K562 (cell line): Measurements from ENCODE around the gene CCDC69. TPM values are rescaled to one million over a fixed set of nuclear protein-coding genes. Genes with fewer than 3 reads are reported as not detected.

Source experiments
- ATAC-seq: fragments of 200-7000 bp; cut with Tn5 transposase; 3 replicates; pipeline ENCODE4 v1.9.1; 2020; ENCODE audit warnings: moderate library complexity
- BruUV-seq: library from RNA; stranded (reverse); fragments of 400-500 nt; replicated peaks from 2 replicates; lab custom pipeline; 2021; lab: Mats Ljungman, UMichigan
- CTCF ChIA-PET: fragments of 300-600 bp; formaldehyde crosslinking; extraction: SDS; loops from one replicate; lab custom pipeline; 2021; ENCODE audit warnings: low intra/inter-chr PET ratio; lab: Yijun Ruan, JAX
- POLR2A ChIA-PET: fragments of 300-600, 350-650 bp; sonication (Branson Sonifier 250); formaldehyde crosslinking; extraction: SDS; loops from one replicate; lab custom pipeline; 2021; ENCODE audit warnings: antibody characterized with exemption, inconsistent platforms; lab: Yijun Ruan, JAX
- DNase-seq, 4 experiments: peaks; one replicate each; pipeline versions ENCODE4 v3.0.0 to v3.0.0-alpha.2; 2011 to 2018; ENCODE audit warnings: low spot score in 3 of 4, mixed read lengths in 3 of 4; ENCODE audit errors: extremely low read depth in 1 of 4
- FAIRE-seq: peaks from 2 replicates; lab custom pipeline; 2011; peaks lifted over from hg19 to GRCh38; lab: Jason Lieb, UNC
- H2AFZ ChIP-seq: 2 replicates; pipeline ENCODE4 v1.6.0; 2011; ENCODE audit warnings: low read depth, low read length, control low read depth, inconsistent platforms
- H3K27ac ChIP-seq: fragments of 200-600 bp; 3 replicates; pipeline ENCODE4 v1.8.0; 2011; ENCODE audit warnings: low read depth, mild to moderate bottlenecking, control low read depth, inconsistent platforms, low read length, moderate library complexity, mixed read lengths; ENCODE audit errors: extremely low read depth
- H3K27me3 ChIP-seq, 2 experiments: fragments of 300-600 bp in 1 of 2; 2 replicates in 1 of 2; 3 replicates in 1 of 2; pipeline versions ENCODE4 v1.6.0 to v1.8.0; 2011; ENCODE audit warnings: inconsistent platforms in 2 of 2, low read length in 2 of 2, mild to moderate bottlenecking in 1 of 2, mixed read lengths in 1 of 2, moderate library complexity in 1 of 2; ENCODE audit not compliant: control insufficient read depth in 2 of 2, insufficient read depth in 2 of 2
- H3K36me3 ChIP-seq: fragments of 300-600 bp; 3 replicates; pipeline ENCODE4 v1.8.0; 2011; ENCODE audit warnings: mild to moderate bottlenecking, low read length, inconsistent platforms; ENCODE audit not compliant: control insufficient read depth, insufficient read depth
- H3K4me1 ChIP-seq, 2 experiments: fragments of 200-600 bp in 1 of 2; replicated peaks in 1 of 2; 2 replicates in 1 of 2; 3 replicates in 1 of 2; pipeline versions ENCODE4 v1.5.1 to v1.8.0; 2011; ENCODE audit warnings: inconsistent platforms in 2 of 2, low read length in 2 of 2, mild to moderate bottlenecking in 1 of 2, mixed read lengths in 1 of 2, moderate library complexity in 1 of 2; ENCODE audit not compliant: control insufficient read depth in 2 of 2, insufficient read depth in 2 of 2
- H3K4me2 ChIP-seq: 2 replicates; pipeline ENCODE4 v1.6.1; 2011; ENCODE audit warnings: low read length, control low read depth, inconsistent platforms, mixed read lengths; ENCODE audit not compliant: insufficient read depth
- H3K4me3 ChIP-seq: fragments of 200-600 bp; sonication (generic), shearing (Covaris generic); 2 replicates; pipeline ENCODE4 v1.5.1; 2016; ENCODE audit warnings: control low read depth, inconsistent platforms
- H3K79me2 ChIP-seq: fragments of 200-600 bp; 3 replicates; pipeline ENCODE4 v1.8.0; 2011; ENCODE audit warnings: low read length, inconsistent platforms; ENCODE audit not compliant: control insufficient read depth, insufficient read depth
- H3K9ac ChIP-seq, 2 experiments: 2 replicates each; pipeline versions ENCODE4 v1.6.0 to v1.6.1; 2011; ENCODE audit warnings: low read depth in 2 of 2, low read length in 2 of 2, control low read depth in 1 of 2, inconsistent platforms in 1 of 2, mild to moderate bottlenecking in 1 of 2, mixed read lengths in 1 of 2; ENCODE audit not compliant: insufficient read depth in 1 of 2
- H3K9me1 ChIP-seq: one replicate; pipeline ENCODE4 v1.6.0; 2011; ENCODE audit warnings: inconsistent platforms, mild to moderate bottlenecking, low read length, moderate library complexity; ENCODE audit not compliant: control insufficient read depth, insufficient read depth
- H3K9me3 ChIP-seq: replicated peaks from 2 replicates; pipeline ENCODE4 v1.5.1; 2011; ENCODE audit warnings: low read depth, low read length, inconsistent platforms; ENCODE audit not compliant: control insufficient read depth, insufficient read depth
- H4K20me1 ChIP-seq: replicated peaks from 2 replicates; pipeline ENCODE4 v1.6.1; 2011; ENCODE audit warnings: low read length, inconsistent platforms, mixed read lengths; ENCODE audit not compliant: control insufficient read depth, insufficient read depth
- WGBS: fragments of 100-300 bp; shearing (Covaris generic); methylation state at CpG from one replicate; pipeline ENCODE4 v1.1.6; 2016; ENCODE audit warnings: low coverage, mixed read lengths; ENCODE audit not compliant: insufficient coverage; ENCODE audit errors: missing lambda C conversion rate; 5-methylcytosine and 5-hydroxymethylcytosine counted together
- in situ Hi-C: fragments of 300-500 bp; cut with MboI; formaldehyde crosslinking; loops from 4 replicates; pipeline ENCODE4 v1.15.0; 2018; ENCODE audit warnings: inconsistent platforms, mixed read lengths
- intact Hi-C: fragments of 100-400 bp; cut with micrococcal nuclease; formaldehyde crosslinking; loops from 2 replicates; pipeline ENCODE4 v1.14.2; 2022
- polyA plus RNA-seq, 8 experiments: library from polyadenylated mRNA; depleted of rRNA in 4 of 8; stranded (reverse) in 5 of 8; unstranded in 3 of 8; fragments of >200 nt; fragmentation: Nextera tagmentation in 2 of 8; fragmentation: Illumina TruSeq in 1 of 8; extraction: Ambion mirVana in 2 of 8; extraction: Trizol in 1 of 8; gene quantifications; 2 replicates each; pipeline versions ENCODE4 v1.2.1 to v1.2.3, GENCODE V29; 2011 to 2014; ENCODE audit warnings: inconsistent platforms in 1 of 8, missing spikeins in 1 of 8
- total RNA-seq, 7 experiments: library from RNA; depleted of rRNA in 6 of 7; stranded (reverse); fragments of >200 nt in 6 of 7; fragmentation: Illumina TruSeq in 2 of 7; extraction: Trizol in 2 of 7; gene quantifications; 2 replicates each; pipeline versions ENCODE4 v1.2.1 to v1.2.3, GENCODE V29; 2011 to 2021; ENCODE audit warnings: low replicate concordance in 1 of 7
- TF ChIP-seq, protein P1 (sequence below): fragments of 450-650 bp; IDR thresholded peaks from 2 replicates; pipeline ENCODE4 v1.6.1; 2017; ENCODE audit warnings: antibody characterized with exemption, mild to moderate bottlenecking
- TF ChIP-seq, protein P2 (sequence below), 2 experiments: fragments of 450-650 bp in 1 of 2; sonication (generic) in 1 of 2; formaldehyde crosslinking in 1 of 2; IDR thresholded peaks; 2 replicates each; pipeline versions ENCODE4 v1.7.1 to v1.9.0; 2016 to 2022; ENCODE audit warnings: inconsistent platforms in 1 of 2, mild to moderate bottlenecking in 1 of 2, missing genetic modification reagents in 1 of 2

The CCDC69 gene
- total and polyA plus RNA-seq, 9 of the 15 experiments (the other 6 are each of a cell fraction or from before 2014, with no cell fraction given), result 0.65 to 12.2 (median 7.6) TPM

GRCh38 chr5:151168602-151169344, 55.1 kb downstream of the CCDC69 start:
- POLR2A ChIA-PET, result interaction anchor here (0.7 to 1.0 kb wide), 2 partner anchors 121 to 230 kb away, joined by 3 read pairs; no protein-coding TSS in a partner anchor
- Histone ChIP-seq H3K27me3 (peaks cover 4 to 11% of the 10 kb centered on the region in 2 experiments; a peak in 3 of 5 replicates), H3K79me2 (no peaks in the 10 kb centered on the region), H3K9me3 (no peaks in the 10 kb centered on the region), H3K36me3 (no peaks in the 10 kb centered on the region), H3K4me2 (no peak overlapping the region), H3K4me3 (no peak overlapping the region), H2AFZ (no peak overlapping the region), H3K9ac (no peak overlapping the region), H3K27ac (no peak overlapping the region), H3K4me1 (no peaks in the 10 kb centered on the region), H3K9me1 (no peaks in the 10 kb centered on the region), H4K20me1 (no peaks in the 10 kb centered on the region; the same call in 1 of the 2 replicates)
- intact Hi-C loops (loop anchor here (5.0 to 10.0 kb wide), 3 partner anchors 149 to 604 kb away; no protein-coding TSS in a partner anchor), in situ Hi-C loops (no loop called here)
- CTCF ChIA-PET, result no interaction called here
- ATAC-seq (no peak), DNase-seq (no peak), FAIRE-seq (no peak)
- WGBS, result 28% methylated on average over 10 of the region's 10 CpGs
- no TSS peak for BruUV-seq
- TF ChIP-seq, protein P1, sequence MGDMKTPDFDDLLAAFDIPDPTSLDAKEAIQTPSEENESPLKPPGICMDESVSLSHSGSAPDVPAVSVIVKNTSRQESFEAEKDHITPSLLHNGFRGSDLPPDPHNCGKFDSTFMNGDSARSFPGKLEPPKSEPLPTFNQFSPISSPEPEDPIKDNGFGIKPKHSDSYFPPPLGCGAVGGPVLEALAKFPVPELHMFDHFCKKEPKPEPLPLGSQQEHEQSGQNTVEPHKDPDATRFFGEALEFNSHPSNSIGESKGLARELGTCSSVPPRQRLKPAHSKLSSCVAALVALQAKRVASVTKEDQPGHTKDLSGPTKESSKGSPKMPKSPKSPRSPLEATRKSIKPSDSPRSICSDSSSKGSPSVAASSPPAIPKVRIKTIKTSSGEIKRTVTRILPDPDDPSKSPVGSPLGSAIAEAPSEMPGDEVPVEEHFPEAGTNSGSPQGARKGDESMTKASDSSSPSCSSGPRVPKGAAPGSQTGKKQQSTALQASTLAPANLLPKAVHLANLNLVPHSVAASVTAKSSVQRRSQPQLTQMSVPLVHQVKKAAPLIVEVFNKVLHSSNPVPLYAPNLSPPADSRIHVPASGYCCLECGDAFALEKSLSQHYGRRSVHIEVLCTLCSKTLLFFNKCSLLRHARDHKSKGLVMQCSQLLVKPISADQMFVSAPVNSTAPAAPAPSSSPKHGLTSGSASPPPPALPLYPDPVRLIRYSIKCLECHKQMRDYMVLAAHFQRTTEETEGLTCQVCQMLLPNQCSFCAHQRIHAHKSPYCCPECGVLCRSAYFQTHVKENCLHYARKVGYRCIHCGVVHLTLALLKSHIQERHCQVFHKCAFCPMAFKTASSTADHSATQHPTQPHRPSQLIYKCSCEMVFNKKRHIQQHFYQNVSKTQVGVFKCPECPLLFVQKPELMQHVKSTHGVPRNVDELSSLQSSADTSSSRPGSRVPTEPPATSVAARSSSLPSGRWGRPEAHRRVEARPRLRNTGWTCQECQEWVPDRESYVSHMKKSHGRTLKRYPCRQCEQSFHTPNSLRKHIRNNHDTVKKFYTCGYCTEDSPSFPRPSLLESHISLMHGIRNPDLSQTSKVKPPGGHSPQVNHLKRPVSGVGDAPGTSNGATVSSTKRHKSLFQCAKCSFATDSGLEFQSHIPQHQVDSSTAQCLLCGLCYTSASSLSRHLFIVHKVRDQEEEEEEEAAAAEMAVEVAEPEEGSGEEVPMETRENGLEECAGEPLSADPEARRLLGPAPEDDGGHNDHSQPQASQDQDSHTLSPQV, result no peak
- TF ChIP-seq, protein P2, sequence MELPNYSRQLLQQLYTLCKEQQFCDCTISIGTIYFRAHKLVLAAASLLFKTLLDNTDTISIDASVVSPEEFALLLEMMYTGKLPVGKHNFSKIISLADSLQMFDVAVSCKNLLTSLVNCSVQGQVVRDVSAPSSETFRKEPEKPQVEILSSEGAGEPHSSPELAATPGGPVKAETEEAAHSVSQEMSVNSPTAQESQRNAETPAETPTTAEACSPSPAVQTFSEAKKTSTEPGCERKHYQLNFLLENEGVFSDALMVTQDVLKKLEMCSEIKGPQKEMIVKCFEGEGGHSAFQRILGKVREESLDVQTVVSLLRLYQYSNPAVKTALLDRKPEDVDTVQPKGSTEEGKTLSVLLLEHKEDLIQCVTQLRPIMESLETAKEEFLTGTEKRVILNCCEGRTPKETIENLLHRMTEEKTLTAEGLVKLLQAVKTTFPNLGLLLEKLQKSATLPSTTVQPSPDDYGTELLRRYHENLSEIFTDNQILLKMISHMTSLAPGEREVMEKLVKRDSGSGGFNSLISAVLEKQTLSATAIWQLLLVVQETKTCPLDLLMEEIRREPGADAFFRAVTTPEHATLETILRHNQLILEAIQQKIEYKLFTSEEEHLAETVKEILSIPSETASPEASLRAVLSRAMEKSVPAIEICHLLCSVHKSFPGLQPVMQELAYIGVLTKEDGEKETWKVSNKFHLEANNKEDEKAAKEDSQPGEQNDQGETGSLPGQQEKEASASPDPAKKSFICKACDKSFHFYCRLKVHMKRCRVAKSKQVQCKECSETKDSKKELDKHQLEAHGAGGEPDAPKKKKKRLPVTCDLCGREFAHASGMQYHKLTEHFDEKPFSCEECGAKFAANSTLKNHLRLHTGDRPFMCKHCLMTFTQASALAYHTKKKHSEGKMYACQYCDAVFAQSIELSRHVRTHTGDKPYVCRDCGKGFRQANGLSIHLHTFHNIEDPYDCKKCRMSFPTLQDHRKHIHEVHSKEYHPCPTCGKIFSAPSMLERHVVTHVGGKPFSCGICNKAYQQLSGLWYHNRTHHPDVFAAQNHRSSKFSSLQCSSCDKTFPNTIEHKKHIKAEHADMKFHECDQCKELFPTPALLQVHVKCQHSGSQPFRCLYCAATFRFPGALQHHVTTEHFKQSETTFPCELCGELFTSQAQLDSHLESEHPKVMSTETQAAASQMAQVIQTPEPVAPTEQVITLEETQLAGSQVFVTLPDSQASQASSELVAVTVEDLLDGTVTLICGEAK (IDR thresholded peaks at IDR 0.05), result peak; percentile 90
- TF ChIP-seq, protein P2 (CRISPR knock-in tag; IDR thresholded peaks at IDR 0.05), result peak; percentile 88
